GM19239 (cell line): ENCODE results near the gene CLK1.
"Not testable (repeated sequence)": the region's sequence is repeated elsewhere in the genome, so short reads cannot be mapped to it uniquely, and the experiment has no call there.

Source experiments
- DNase-seq: peaks from one replicate; pipeline ENCODE4 v3.0.0; 2011; ENCODE audit warnings: low spot score; ENCODE audit not compliant: insufficient read length
- FAIRE-seq: peaks from 2 replicates; lab custom pipeline; 2011; peaks lifted over from hg19 to GRCh38; lab: Jason Lieb, UNC

The CLK1 gene

GRCh38 chr2:200852605-200853004 lies 11.9 kb downstream of the CLK1 start:
- no peak for DNase-seq
- FAIRE-seq: no peak

DNA sequence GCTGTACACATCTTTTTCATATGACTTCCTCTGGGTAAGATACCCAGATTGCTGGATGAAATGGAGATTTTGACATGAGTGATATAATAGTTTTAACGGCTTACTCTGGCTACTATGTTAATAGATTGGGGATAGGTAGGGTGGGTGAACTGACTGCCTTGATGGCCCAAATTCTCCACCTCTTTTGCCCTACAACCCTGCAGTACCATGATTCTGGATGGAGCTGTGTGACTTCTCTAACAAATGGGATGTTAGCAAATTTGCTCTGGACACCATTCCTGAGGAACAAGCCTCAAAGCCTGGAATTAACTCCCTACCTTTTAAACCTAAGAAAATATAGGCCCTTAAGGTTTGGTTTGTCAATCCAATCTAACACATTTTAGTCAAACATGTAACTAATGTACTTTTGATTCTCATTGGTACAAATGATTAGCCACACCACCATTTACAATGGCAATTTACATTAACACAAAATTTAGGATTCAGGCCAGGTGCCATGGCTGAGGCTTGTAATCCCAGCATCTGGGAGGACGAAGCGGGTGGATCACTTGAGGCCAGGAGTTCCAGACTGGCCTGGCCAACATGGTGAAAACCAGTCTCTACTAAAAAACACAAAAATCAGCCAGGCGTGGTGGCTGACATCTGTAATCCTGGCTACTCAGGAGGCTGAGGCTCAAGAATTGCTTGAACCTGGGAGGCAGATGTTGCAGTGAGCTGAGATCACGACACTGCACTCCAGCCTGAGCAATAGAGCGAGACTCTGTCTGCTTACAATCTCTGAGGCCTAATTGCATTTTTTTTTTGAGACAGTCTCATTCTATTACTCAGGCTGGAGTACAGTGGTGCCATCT lies 12.8 kb downstream of the CLK1 start:
- FAIRE-seq (no peak), DNase-seq (no peak)

DNA sequence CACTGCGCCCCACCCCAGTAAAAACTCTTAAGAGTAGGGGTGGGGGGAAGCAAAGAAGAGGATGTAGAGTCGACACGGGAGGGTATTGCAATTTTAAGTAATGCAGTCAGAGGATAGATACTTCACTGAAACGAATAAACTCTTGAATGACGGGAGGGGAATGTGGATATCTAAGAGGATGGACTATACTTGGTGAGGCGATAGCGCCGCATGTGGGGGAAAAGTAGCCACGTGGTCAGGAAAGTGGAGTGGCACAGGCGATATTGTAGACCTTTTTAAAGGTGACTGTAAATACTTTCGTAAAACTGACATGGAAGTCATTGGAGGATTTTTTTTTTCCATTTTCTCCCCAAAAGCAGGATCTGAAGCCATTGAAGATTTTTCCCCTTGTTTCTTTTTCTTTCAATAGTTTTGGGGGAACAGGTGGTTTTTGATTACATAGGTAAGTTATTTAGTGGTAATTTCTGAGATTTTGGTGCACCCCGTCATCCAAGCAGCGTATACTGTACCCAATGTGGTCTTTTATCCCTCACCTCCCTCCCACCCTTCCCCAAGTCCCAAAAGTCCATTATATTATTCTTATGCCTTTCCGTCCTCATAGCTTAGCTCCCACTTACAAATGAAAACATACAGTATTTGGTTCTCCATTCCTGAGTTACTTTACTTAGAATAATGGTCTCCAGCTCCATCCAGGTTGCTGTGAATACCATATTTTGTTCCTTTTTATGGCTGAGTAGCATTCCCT lies 13.8 kb downstream of the CLK1 start:
- FAIRE-seq: no peak
- no peak for DNase-seq

GRCh38 chr2:200847939-200848338 lies 16.5 kb downstream of the CLK1 start:
- no peak for FAIRE-seq
- no peak for DNase-seq

GRCh38 chr2:200847269-200847668 lies 17.2 kb downstream of the CLK1 start:
- DNase-seq (no peak), FAIRE-seq (no peak)

DNA sequence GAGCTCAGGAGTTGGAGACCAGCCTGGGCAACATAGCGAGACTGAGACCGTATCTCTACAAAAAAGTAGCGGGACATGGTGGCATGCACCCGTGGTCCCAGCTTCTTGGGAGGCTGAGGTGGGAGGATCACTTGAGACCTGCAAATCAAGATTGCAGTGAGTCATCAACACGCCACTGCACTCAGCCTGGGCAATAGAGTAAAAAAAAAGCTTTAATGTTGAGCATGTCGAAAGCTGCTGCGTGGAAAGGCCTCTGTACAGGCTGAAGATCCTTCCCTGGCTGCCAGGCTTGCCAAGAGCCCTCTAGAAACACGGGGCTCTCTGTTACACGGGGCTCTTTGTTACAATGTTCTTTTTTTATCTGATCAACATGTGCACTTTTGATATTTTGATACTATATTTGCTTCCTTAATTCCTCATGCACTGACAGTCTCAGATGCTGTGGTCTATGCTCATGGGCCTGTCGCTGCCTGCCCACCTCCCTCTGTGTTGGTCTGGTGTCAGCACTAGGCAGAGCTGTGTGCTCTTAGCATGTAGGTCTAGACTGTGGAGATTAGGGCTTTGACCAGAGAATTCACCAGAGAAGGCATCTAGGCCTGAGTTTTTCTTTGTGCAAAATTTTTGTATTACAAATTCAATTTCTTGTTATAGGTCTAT lies 18.7 kb downstream of the CLK1 start:
- DNase-seq (no peak), FAIRE-seq (no peak)

GRCh38 chr2:200845194-200845593 lies 19.3 kb downstream of the CLK1 start:
- FAIRE-seq (no peak), DNase-seq (no peak)

- no peak for DNase-seq
- FAIRE-seq: no peak
Measured at GRCh38 chr2:200843993-200844948, 20.2 kb downstream of the CLK1 start.

- FAIRE-seq: no peak
- no peak for DNase-seq
Measured at GRCh38 chr2:200839513-200839912, 24.9 kb downstream of the CLK1 start.

DNA sequence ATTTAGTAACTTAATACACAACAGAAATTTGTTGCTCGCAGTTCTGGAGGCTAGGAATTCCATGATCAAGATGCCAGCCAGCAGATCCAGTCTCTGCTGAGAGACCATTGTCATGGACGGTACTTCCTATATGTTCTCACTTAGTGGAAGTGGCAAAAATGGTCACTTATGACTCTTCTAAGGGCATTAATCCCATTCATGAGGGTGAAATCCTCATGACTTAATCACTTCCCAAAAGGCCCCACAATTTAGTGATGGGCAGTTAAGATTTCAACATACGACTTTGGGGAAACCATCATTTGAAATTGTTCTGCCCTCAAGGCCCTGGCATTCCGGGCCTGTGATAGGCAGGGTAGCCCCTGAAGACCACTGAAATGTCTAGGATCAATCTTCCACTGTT lies 29.8 kb downstream of the CLK1 start:
- DNase-seq (no peak), FAIRE-seq (no peak)

DNA sequence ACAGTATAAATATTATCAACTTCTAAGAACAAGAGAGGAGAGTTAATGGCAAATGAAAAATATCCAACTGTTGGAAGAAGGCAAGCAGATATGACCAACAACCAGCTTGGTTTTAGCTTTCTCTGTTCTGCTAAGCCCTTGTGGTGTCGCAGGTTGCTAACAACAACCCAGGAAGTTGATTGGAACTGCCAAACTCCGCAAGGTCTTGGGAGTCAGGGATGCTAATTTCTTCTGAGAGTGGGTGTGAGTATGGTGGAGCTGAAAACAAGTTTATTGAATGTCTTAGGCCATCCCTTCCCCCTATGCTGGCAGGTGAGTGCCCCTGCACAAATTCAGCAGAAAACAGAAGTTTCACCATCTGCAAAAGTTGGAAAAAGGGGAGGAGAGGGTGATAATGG lies 35.2 kb downstream of the CLK1 start:
- no peak for FAIRE-seq
- no peak for DNase-seq

DNA sequence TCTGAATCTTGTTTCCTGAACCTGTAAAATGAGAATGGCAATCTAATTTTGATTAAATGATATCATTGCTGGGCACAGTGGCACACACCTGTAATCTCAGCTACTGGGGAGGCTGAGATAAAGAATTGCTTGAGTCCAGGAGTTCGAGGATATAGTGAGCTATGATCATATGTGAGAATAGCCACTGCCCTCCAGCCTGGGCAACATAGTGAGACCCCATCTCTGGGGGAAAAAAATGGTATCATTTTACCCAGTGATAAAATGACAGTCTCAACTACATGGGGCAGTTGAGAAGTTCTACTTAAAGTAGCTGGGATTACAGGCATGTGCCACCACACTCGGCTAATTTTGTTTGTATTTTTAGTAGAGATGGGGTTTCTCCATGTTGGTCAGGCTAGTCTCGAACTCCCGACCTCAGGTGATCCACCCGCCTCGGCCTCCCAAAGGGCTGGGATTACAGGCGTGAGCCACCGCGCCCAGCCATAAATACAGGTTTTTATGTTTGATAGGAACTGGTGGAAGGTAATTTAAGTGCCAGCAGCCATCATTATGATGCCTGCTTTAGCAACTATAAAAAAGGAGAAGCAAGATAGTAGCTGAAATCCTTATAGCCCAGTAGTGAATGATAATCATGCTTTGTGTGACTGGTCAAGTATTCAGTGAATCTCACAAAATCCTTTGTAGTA lies 35.7 kb downstream of the CLK1 start:
- no peak for DNase-seq
- no peak for FAIRE-seq

GRCh38 chr2:200828104-200828503 lies 36.4 kb downstream of the CLK1 start:
- FAIRE-seq: no peak
- DNase-seq: no peak

DNA sequence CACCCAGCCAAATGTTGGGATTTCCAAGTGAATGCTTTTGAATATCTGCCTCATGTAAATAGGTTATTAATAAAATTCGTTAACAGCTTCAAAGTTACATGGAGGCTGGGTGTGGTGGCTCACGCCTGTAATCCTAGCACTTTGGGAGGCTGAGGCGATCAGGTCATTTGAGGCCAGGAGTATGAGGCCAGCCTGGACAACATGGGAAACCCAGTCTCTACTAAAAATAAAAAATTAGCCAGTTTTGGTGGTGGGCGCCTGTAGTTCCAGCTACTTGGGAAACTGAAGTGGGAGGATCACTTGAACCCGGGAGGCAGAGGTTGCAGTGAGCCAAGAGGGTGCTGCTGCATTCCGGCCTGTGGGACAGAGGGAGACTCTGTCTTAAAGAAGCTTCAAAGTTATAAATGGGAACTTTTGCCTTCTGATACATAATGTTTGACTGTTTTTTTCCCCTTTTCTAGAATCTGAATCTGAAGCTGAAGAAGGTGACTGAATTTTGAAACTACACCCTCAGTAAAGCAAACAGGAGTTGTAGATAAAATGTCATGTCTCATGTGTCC lies 42.7 kb downstream of the CLK1 start:
- FAIRE-seq (no peak), DNase-seq (no peak)

GRCh38 chr2:200820573-200821234 lies 43.8 kb downstream of the CLK1 start:
- no peak for FAIRE-seq
- no peak for DNase-seq

DNA sequence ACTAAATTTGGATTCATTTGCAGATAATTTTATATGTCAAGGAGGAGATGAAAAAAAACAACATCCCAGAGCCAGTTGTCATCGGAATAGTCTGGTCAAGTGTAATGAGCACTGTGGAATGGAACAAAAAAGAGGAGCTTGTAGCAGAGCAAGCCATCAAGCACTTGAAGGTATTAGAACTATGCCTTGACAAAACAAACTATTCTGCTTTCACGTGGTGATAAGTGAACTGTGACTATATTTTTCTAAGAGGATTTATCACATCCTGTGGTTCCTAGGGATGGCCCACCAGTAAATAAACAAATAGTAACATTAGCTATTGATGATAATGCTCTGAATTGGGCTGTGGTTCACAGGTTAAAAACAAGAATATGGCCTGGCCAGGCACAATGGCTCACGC lies 45.7 kb downstream of the CLK1 start:
- DNase-seq, FAIRE-seq: not testable (repeated sequence)

DNA sequence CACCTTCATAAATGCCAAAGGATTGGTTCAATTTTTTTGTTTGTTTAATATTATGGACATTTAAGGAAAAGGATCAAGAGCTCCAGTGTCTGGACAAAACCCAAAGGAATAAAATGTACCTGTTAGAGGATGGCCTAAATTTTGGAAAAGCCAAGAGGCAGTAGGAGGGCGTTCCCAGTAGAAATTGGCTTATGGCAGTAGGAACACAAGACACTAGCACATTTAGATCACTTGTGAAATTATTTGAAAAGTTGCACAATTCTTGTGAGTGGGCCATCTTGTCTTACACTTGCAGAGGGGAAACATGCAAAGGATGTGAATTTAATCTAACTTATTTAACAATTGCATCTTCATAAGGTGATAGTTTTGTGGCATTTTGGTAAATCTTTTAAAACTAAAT lies 49.5 kb downstream of the CLK1 start:
- FAIRE-seq (no peak), DNase-seq (no peak)

GRCh38 chr2:200814276-200814815 lies 50.1 kb downstream of the CLK1 start:
- no peak for FAIRE-seq

More at GRCh38 chr2:200814276-200814815, 50.1 kb downstream of the CLK1 start:
- no peak for DNase-seq
